SIG-M5 (cell line): ENCODE data around the gene NCBP1.

Experiments used
- DNase-seq: peaks from one replicate; lab custom pipeline; 2025; lab: John Stamatoyannopoulos, UW

NCBP1 gene

DNA sequence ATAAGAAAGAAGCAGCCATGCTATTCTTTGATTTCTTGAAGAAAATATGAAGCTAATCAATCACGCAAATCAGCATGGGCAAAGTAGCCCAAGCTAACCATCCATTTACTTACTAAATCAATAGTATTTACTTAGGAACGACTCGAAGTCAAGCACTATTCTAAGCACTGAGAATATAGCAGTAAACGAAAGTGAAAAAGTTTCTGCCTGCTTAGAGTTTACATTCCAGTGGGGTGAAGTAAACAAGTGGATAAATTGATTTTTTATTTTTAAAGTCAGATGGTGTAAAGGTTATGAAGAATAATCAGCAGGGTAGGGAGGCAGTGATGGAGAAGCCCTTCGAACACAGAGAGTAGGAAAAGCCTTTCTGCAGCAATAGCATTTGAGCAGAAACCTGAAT is 6.0 kb upstream of the NCBP1 start:
- DNase-seq = no peak

GRCh38 chr9:97628668-97629067 is 5.0 kb upstream of the NCBP1 start:
- no peak for DNase-seq

GRCh38 chr9:97629156-97629555 is 4.5 kb upstream of the NCBP1 start:
- no peak for DNase-seq

- no peak for DNase-seq
Observed at GRCh38 chr9:97630591-97630990, 3.0 kb upstream of the NCBP1 start.

DNA sequence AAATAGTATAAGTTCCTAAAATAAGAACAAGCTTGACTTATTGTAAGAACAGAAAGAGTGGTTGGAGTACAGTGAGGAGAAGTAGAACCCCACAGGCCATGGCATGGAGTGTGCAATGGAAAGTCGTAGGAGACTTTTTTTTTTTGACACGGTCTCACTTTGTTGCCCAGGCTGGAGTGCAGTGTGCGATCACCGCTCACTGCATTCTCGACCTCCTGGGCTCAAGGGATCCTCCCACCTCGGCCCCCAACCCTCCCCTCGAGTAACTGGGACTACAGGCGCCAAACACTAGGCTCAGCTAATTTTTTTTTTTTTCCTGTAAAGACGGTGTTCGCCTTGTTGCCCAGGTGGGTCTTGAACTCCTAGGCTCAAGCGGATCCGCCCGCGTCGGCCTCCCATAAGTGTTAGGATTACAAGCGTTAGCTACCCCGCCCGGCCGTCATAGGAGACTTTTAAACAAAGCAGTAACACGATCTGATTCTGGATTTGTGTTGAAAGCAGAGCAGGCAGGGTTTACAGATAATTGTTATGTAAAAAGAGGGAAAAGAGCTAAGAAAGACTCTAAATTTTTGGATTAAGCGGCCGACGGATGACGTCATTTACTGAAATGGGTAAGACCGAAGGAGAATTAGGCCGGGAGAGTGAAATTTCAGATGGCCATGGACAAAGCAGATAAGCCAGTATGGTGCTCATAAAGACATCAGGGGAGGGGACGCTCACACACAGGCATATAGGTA is 1.2 kb upstream of the NCBP1 start:
- DNase-seq = no peak

- no peak for DNase-seq
Observed at GRCh38 chr9:97633859-97634490, 354 bp downstream of the NCBP1 start.

DNA sequence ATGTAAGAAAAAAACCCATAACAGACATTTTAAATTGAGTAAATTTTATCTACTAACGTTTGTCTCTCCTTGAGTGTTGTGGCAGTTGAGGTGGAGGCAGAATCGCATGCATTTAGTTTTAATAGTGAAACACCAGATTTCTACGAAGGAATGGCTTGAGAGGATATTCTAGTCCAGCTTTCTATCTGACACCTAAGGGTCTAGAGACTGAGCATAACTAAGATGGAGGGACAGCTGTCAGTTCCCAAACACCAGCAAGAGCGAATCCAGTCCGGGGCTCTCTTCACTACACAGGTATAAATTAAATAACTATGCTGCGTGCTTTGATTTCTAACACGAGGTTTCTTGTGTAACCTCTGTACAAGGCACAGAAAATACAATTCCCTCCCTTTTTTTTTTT is 1.4 kb downstream of the NCBP1 start:
- DNase-seq = no peak

- DNase-seq = no peak
Observed at GRCh38 chr9:97636903-97637302, 3.3 kb downstream of the NCBP1 start.

DNA sequence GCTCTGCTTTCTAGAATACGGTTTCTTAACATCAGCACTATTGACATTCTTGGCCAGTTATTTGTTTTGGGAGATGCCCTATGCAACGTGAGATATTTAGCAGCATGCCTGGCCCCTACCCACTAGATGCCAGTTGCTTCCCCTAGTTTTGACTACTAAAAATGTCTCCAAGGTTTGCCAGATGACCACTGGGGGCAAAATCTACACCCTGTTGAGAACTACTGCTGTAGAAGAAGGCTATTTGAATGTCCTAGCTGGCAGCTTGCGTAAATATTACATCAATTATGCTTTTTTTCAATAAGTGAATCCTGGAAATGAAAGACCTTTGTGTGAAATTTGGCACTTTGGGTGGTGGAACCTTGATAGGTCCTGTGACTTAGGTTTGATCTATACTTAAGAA is 5.0 kb downstream of the NCBP1 start:
- no peak for DNase-seq

GRCh38 chr9:97640325-97640724 is 6.7 kb downstream of the NCBP1 start:
- DNase-seq = no peak

DNA sequence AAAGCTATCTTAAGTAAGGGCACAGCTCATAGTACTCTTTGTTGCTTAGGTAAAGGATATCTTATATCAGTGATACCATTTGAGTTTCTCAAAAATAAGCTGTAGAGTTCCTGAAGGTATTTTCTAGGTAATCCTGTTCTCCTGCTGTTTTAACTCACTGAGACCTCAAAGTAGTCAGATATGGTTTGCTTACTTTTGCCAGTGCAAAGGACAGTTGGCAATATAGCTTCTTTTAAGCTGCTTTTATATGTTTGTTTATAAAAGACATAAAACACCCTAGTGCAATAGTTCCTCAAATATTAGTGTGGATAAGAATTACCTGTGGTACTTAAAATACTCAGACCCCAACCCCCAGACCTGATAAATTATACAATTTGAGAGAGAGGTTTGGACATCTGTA is 12.1 kb downstream of the NCBP1 start:
- DNase-seq = no peak

DNA sequence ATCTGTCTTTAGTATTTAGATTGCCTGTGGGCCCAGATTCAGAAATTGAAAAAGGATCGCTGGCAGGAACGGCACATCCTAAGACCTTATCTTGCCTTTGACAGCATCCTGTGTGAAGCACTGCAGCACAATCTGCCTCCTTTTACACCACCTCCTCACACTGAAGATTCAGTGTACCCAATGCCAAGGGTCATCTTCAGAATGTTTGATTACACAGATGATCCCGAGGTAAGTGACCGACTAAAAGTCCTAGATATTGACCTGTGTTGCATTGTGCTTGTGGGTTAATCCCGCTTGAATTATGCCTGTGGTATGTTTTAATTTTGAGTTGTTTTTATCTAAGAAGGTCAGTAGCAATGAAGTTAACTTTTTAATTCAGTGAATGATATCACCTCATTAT is 14.4 kb downstream of the NCBP1 start:
- no peak for DNase-seq

DNA sequence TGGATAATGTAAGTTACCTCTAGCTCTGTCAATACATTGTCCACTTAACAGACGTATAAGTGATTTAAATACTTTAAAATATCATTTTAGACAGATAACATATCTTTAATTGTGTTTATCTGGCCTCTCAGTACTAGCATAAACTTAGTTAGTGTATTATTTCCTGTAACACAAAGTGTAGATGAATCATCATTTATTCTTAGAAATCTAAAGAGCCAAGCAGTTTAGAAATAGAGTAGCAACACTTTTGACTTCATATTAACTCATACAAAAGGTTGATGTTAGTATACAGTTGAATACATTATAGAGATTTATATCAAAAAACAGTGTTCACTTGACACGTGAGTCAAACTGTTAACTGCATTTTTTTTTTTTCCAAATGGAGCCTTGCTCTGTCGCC is 18.0 kb downstream of the NCBP1 start:
- DNase-seq = no peak

GRCh38 chr9:97658707-97659106 is 25.1 kb downstream of the NCBP1 start:
- DNase-seq = no peak

DNA sequence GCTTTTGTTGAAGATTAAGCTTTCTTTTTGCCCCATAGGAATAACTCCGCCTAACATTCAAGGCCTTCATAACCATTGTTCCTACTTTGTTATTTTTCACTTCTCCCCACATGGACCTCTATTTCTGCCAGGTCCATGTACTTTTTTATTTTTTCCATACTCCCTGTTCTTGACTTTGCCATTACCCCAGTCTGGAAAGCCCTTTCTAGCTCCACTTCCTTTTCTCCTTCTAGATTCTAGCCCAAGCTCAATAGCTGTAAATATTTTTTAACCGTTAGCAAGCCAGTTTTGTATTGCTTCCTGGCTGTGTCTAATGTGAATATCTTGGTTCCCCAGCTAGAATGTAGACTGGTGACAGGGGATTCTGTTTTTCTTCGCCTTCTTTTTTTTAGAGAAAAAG is 26.1 kb downstream of the NCBP1 start:
- no peak for DNase-seq

DNA sequence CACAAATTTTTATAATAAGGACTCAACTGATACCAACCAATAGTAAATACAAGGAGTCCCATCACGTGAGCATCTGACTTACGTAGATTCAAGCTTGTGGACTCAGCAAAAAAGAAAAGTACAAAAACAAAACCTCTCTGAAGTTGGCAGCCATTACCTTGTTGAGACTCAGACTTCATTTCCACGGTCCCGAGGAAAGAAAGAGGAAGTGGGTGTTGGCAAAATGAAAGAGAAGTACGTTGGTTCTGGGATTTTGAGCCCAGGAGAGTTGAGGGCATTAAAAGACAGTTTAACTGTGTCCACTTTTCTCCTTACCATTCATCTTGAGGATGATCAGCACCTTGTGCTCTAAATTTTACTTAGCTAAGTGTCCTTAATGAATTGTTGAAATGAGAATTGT is 26.7 kb downstream of the NCBP1 start:
- no peak for DNase-seq

GRCh38 chr9:97660847-97661246 is 27.2 kb downstream of the NCBP1 start:
- DNase-seq = no peak

GRCh38 chr9:97665742-97666141 is 32.1 kb downstream of the NCBP1 start:
- DNase-seq = no peak

- DNase-seq = no peak
Observed at GRCh38 chr9:97666907-97667686, 33.5 kb downstream of the NCBP1 start.

DNA sequence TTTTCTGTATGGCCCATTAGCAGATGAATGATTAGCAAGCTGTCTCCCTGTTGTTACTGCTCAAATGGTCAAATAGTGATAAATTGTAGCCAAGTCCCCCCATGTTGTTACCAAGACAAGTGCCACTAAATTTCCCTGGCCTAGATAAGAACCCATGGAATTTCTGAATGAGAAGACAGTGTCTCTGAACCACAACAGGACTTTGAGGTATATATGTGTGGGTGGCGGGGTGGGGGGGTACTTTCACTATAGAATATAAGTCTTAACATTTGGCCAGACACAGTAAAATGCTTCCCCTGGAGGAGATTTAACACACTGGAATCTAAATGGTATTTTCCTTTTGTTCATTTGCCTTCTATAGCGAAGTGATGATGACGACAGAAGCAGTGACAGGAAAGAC is 34.9 kb downstream of the NCBP1 start:
- DNase-seq = no peak

- DNase-seq = no peak
Observed at GRCh38 chr9:97670586-97670985, 37.0 kb downstream of the NCBP1 start.

DNA sequence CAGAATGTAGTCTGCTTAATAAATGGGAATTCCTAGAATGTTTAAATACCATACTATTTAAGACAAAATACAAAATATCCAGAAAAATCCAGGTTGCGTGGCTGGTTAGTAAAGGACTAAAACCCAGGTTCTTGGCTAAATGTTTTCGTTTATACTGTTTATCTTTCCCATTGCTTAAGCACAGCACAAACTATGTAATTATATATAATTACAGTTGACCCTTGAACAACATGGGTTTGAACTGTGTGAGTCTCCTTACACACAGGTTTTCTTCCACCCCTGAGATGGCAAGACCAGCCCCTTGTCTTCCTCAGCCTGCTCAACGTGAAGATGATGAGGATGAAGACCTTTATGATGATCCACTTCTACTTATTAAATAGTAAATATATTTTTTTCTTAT is 38.8 kb downstream of the NCBP1 start:
- DNase-seq = no peak

DNA sequence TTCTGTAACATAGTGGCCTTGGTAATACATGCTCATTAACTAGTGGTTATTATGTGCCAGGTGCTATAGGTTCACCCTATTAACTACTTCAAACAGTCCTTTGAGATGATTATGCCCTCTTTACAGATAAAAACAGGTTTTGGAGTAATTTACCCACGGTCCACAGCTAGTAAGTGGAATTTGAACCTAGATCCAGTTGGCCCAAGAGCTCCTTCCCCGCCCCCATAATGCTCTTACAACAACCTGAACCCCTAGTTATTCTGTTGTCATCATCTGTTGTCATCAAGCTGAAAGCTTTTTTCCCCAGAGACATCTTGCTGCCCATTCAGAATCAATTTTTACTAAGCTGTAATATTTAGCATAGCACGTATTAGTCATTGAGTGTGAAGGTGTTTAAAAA is 40.3 kb downstream of the NCBP1 start:
- DNase-seq = no peak
